Body of pancreas (tissue), 4 donors: ENCODE measurements around the gene LRRC23. TPM values are rescaled to one million over a fixed set of nuclear protein-coding genes. Genes with fewer than 3 reads are reported as not detected.

ENCODE experiments used
- ATAC-seq: fragments of 150-250 bp; one replicate; pipeline ENCODE4 v1.9.1; 2016
- DNase-seq, 4 donors: peaks; one replicate each; pipeline ENCODE4 v3.0.0-alpha.2; 2019
- H3K27ac ChIP-seq, 4 donors: fragments of 200-600 bp; sonication (generic); 1 replicate in 3 of 4; 2 replicates in 1 of 4; pipeline versions ENCODE4 v1.5.1 to v1.6.1; 2016 to 2019; ENCODE audit warnings: mild to moderate bottlenecking in 1 of 4, mixed read lengths in 1 of 4, moderate library complexity in 1 of 4
- H3K27me3 ChIP-seq, 2 donors: fragments of 200-600 bp; sonication (generic); one replicate each; pipeline ENCODE4 v1.6.0; 2016; ENCODE audit warnings: mild to moderate bottlenecking in 1 of 2
- H3K36me3 ChIP-seq, 2 donors: fragments of 200-600 bp; sonication (generic); replicated peaks in 1 of 2; 2 replicates each; pipeline ENCODE4 v1.5.1; 2016; ENCODE audit warnings: low read depth in 2 of 2; ENCODE audit not compliant: insufficient read depth in 1 of 2
- H3K4me1 ChIP-seq: fragments of 200-600 bp; sonication (generic); one replicate; pipeline ENCODE4 v1.6.0; 2016
- H3K4me3 ChIP-seq, 2 donors: fragments of 200-600 bp; sonication (generic); 1 replicate in 1 of 2; 2 replicates in 1 of 2; pipeline ENCODE4 v1.5.1; 2016 to 2019
- H3K9me3 ChIP-seq, 3 donors: fragments of 200-600 bp; sonication (generic); 1 replicate in 2 of 3; 2 replicates in 1 of 3; pipeline ENCODE4 v1.5.1; 2016
- POLR2A ChIP-seq, 3 donors: fragments of 450-650 bp; IDR thresholded peaks; one replicate each; pipeline ENCODE4 v1.6.1; 2016; ENCODE audit warnings: antibody characterized with exemption in 3 of 3, mild to moderate bottlenecking in 2 of 3
- WGBS, 2 donors: methylation state at CpG; one replicate each; pipeline ENCODE4 v1.1.5; 2017; 5-methylcytosine and 5-hydroxymethylcytosine counted together
- intact Hi-C: fragments of 100-400 bp; cut with DNase I; formaldehyde crosslinking; loops from one replicate; pipeline ENCODE4 v1.15.1; 2023
- total RNA-seq, 2 donors: library from RNA; depleted of rRNA; stranded (reverse); fragments of >200 nt; gene quantifications; one replicate each; pipeline ENCODE4 v1.1.0, GENCODE V29; 2016
- TF ChIP-seq, protein P1 (sequence below), 7 experiments: fragments of 450-650 bp in 4 of 7; fragments of 200-600 bp in 3 of 7; sonication (generic) in 3 of 7; IDR thresholded peaks; one replicate each; pipeline ENCODE4 v1.5.1; 2016 to 2019; ENCODE audit warnings: antibody characterized with exemption in 7 of 7

The LRRC23 gene
- total RNA-seq, 2 donors from 2014 or later, result 7.0 to 21.1 TPM

- Histone ChIP-seq H3K36me3 (peaks cover 0 to 3% of the 10 kb centered on the region in 2 donors), H3K9me3 (no peaks in the 10 kb centered on the region), H3K27ac (peak overlapping the region in 2 of 4 donors; percentile 27 to 55), H3K4me3 (no peak overlapping the region), H3K27me3 (no peaks in the 10 kb centered on the region), H3K4me1 (peaks cover 12% of the 10 kb centered on the region)
- DNase-seq (no peak), ATAC-seq (no peak)
- 73 to 80% methylated on average over 11 to 20 of the region's 20 CpGs for WGBS, 2 donors
- intact Hi-C loops, result no loop called here
- TF ChIP-seq, protein P1, sequence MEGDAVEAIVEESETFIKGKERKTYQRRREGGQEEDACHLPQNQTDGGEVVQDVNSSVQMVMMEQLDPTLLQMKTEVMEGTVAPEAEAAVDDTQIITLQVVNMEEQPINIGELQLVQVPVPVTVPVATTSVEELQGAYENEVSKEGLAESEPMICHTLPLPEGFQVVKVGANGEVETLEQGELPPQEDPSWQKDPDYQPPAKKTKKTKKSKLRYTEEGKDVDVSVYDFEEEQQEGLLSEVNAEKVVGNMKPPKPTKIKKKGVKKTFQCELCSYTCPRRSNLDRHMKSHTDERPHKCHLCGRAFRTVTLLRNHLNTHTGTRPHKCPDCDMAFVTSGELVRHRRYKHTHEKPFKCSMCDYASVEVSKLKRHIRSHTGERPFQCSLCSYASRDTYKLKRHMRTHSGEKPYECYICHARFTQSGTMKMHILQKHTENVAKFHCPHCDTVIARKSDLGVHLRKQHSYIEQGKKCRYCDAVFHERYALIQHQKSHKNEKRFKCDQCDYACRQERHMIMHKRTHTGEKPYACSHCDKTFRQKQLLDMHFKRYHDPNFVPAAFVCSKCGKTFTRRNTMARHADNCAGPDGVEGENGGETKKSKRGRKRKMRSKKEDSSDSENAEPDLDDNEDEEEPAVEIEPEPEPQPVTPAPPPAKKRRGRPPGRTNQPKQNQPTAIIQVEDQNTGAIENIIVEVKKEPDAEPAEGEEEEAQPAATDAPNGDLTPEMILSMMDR (IDR thresholded peaks at IDR 0.05), result no peak
- TF ChIP-seq POLR2A (IDR thresholded peaks at IDR 0.05), result no peak
Measured at GRCh38 chr12:6951551-6952120, 47.0 kb downstream of the LRRC23 start.

DNA sequence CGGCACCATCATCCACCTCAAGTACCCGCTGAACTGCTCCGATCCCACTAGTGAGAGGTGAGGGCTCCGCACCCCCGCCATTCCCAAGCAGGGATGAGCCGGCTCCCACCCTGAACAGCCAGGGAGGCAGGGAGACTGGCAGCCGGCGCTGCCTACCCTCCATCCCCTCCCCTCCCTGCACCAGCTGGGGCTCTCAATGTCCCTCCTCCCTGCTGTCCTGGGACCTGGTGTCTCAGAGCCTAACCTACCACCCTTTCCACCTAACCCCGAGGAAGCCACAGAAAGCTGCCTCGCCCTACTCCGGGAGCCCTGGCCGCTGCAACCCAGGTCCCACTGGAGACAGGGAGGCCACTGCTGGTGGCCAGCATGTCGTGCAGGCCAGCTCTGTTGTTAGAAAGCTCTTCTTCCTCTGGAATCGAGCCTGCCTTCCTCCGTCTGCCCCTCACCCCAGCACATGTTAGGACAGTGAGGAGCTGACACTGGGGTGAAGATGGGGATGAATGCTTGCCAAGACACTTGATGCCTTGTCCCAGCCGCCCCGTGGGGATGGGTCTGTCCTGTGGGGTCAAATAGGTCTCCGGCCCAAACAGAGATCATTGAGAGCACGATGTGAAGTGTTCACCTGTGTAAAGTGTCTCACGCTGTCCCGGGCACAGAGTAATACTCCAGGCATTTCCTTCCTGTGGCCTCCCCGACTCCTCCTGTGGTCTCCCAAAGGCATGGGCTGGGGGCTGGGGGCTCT, 47.7 kb downstream of the LRRC23 start:
- ATAC-seq (no peak), DNase-seq (no peak)
- H3K4me3 ChIP-seq, result no peak overlapping the region
- peaks cover 0 to 5% of the 10 kb centered on the region in 2 donors for H3K36me3 ChIP-seq
- TF ChIP-seq, protein P1 (IDR thresholded peaks at IDR 0.05), result no peak
- TF ChIP-seq POLR2A (IDR thresholded peaks at IDR 0.05), result no peak
- intact Hi-C loops, result no loop called here
- H3K27ac ChIP-seq, result peak overlapping the region in 1 of 4 donors; percentile 69
- no peaks in the 10 kb centered on the region for H3K27me3 ChIP-seq
- H3K4me1 ChIP-seq, result peaks cover 6% of the 10 kb centered on the region
- WGBS, 2 donors, result 68 to 89% methylated on average over 9 to 21 of the region's 22 CpGs
- no peaks in the 10 kb centered on the region for H3K9me3 ChIP-seq

GRCh38 chr12:6952863-6953441, 48.3 kb downstream of the LRRC23 start:
- peaks cover 5% of the 10 kb centered on the region for H3K4me1 ChIP-seq
- ATAC-seq (no peak), DNase-seq (no peak)
- H3K36me3 ChIP-seq, result peaks cover 0 to 5% of the 10 kb centered on the region in 2 donors
- intact Hi-C loops, result no loop called here
- TF ChIP-seq POLR2A (IDR thresholded peaks at IDR 0.05), result no peak
- TF ChIP-seq, protein P1 (IDR thresholded peaks at IDR 0.05), result no peak
- H3K27ac ChIP-seq, result peak overlapping the region in 2 of 4 donors; percentile 23 to 69
- H3K9me3 ChIP-seq, result no peaks in the 10 kb centered on the region
- H3K27me3 ChIP-seq, result no peaks in the 10 kb centered on the region
- H3K4me3 ChIP-seq, result no peak overlapping the region
- 71 to 92% methylated on average over 15 of the region's 15 CpGs for WGBS, 2 donors

GRCh38 chr12:6953442-6954315, 49.1 kb downstream of the LRRC23 start:
- Histone ChIP-seq H3K27ac (peak overlapping the region in 2 of 4 donors; percentile 23 to 69), H3K4me1 (peaks cover 5% of the 10 kb centered on the region), H3K27me3 (no peaks in the 10 kb centered on the region), H3K36me3 (peaks cover 0 to 5% of the 10 kb centered on the region in 2 donors), H3K9me3 (no peaks in the 10 kb centered on the region), H3K4me3 (no peak overlapping the region)
- 63 to 80% methylated on average over 17 to 24 of the region's 24 CpGs for WGBS, 2 donors
- TF ChIP-seq POLR2A (IDR thresholded peaks at IDR 0.05), result peak in 2 of 3 donors; percentile 21 to 53
- TF ChIP-seq, protein P1 (IDR thresholded peaks at IDR 0.05), result no peak
- DNase-seq (peak in 1 of 4 donors; percentile 66), ATAC-seq (no peak)
- intact Hi-C loops, result no loop called here
